ENCODE results near the gene ARHGEF1. TPM values are rescaled to one million over a fixed set of nuclear protein-coding genes. Genes with fewer than 3 reads are reported as not detected.
A peak's percentile ranks its signal among the peaks of the same experiment; 100 is the strongest.
"Not testable (repeated sequence)": the region's sequence is repeated elsewhere in the genome, so short reads cannot be mapped to it uniquely, and the experiment has no call there.

ARHGEF1 gene
- total RNA-seq, 2 donors from 2014 or later, result 57.1 to 65.6 TPM

DNA sequence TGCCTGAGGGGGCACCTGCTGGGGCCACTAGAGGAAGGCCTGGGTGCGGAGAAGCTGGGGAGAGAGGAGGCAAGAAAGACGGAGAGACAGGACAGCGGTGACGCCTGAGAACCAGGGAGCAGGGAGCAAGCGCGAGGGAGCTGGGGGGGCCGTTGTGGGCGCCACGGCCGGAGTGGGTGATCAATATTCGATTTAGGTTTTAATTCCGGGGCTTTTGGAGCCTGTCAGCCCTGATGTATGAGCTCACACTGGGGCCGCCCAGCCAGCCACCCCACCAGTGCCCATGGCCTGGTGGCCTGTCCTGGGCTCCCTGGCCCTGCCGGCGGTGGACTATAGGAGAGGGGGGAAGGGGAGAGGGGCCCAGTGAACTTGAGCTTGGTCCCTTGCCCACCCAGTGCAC, 54.0 kb downstream of the ARHGEF1 start:
- Histone ChIP-seq H3K36me3 (no peaks in the 10 kb centered on the region), H3K27me3 (replicated peaks; ENCODE audit: insufficient read depth) (peaks cover 3% of the 10 kb centered on the region), H3K4me3 (no peak overlapping the region), H3K9me3 (no peaks in the 10 kb centered on the region), H3K27ac (no peak overlapping the region), H3K4me1 (replicated peaks) (peaks cover 9% of the 10 kb centered on the region)
- WGBS, result 56% methylated on average over 13 of the region's 15 CpGs
- intact Hi-C loops (cut with DNase I), result no loop called here
- TF ChIP-seq POLR2A (IDR thresholded peaks at IDR 0.05), result no peak
- TF ChIP-seq, protein P1, sequence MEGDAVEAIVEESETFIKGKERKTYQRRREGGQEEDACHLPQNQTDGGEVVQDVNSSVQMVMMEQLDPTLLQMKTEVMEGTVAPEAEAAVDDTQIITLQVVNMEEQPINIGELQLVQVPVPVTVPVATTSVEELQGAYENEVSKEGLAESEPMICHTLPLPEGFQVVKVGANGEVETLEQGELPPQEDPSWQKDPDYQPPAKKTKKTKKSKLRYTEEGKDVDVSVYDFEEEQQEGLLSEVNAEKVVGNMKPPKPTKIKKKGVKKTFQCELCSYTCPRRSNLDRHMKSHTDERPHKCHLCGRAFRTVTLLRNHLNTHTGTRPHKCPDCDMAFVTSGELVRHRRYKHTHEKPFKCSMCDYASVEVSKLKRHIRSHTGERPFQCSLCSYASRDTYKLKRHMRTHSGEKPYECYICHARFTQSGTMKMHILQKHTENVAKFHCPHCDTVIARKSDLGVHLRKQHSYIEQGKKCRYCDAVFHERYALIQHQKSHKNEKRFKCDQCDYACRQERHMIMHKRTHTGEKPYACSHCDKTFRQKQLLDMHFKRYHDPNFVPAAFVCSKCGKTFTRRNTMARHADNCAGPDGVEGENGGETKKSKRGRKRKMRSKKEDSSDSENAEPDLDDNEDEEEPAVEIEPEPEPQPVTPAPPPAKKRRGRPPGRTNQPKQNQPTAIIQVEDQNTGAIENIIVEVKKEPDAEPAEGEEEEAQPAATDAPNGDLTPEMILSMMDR (IDR thresholded peaks at IDR 0.05), result no peak
- no peak for TF ChIP-seq POLR2AphosphoS5 (IDR thresholded peaks at IDR 0.05)
- DNase-seq (ENCODE audit: low spot score), result no peak

- Histone ChIP-seq H3K27ac (no peak overlapping the region), H3K36me3 (no peaks in the 10 kb centered on the region), H3K4me3 (no peak overlapping the region), H3K9me3 (no peaks in the 10 kb centered on the region), H3K4me1 (replicated peaks) (peaks cover 9% of the 10 kb centered on the region), H3K27me3 (replicated peaks; ENCODE audit: insufficient read depth) (no peaks in the 10 kb centered on the region)
- intact Hi-C loops (cut with DNase I), result no loop called here
- DNase-seq (ENCODE audit: low spot score), result no peak
- TF ChIP-seq POLR2AphosphoS5 (IDR thresholded peaks at IDR 0.05) (no peak), POLR2A (IDR thresholded peaks at IDR 0.05) (no peak)
- TF ChIP-seq, protein P1 (IDR thresholded peaks at IDR 0.05), result no peak
- 47% methylated on average over 22 of the region's 22 CpGs for WGBS
Observed at GRCh38 chr19:41937525-41938468, 54.8 kb downstream of the ARHGEF1 start.

GRCh38 chr19:41939209-41939608, 56.2 kb downstream of the ARHGEF1 start:
- H3K36me3 ChIP-seq; H3K4me3 ChIP-seq; intact Hi-C loops (cut with DNase I); H3K27ac ChIP-seq; H3K4me1 ChIP-seq (replicated peaks); DNase-seq (ENCODE audit: low spot score); H3K9me3 ChIP-seq; H3K27me3 ChIP-seq (replicated peaks; ENCODE audit: insufficient read depth): not testable (repeated sequence)

- H3K27me3 ChIP-seq (replicated peaks; ENCODE audit: insufficient read depth), result no peaks in the 10 kb centered on the region
- no peaks in the 10 kb centered on the region for H3K36me3 ChIP-seq
- H3K4me1 ChIP-seq (replicated peaks), result peaks cover 9% of the 10 kb centered on the region
- intact Hi-C loops (cut with DNase I), result no loop called here
- no peaks in the 10 kb centered on the region for H3K9me3 ChIP-seq
- WGBS, result 5% methylated on average over 55 of the region's 83 CpGs
- no peak for DNase-seq (ENCODE audit: low spot score)
- TF ChIP-seq POLR2AphosphoS5 (IDR thresholded peaks at IDR 0.05), result no peak
- TF ChIP-seq, protein P1 (IDR thresholded peaks at IDR 0.05), result no peak
- TF ChIP-seq POLR2A (IDR thresholded peaks at IDR 0.05), result no peak
- peak overlapping the region; percentile 27 to 48 for H3K4me3 ChIP-seq
- no peak overlapping the region for H3K27ac ChIP-seq
Observed at GRCh38 chr19:41939861-41940730, 57.1 kb downstream of the ARHGEF1 start.

DNA sequence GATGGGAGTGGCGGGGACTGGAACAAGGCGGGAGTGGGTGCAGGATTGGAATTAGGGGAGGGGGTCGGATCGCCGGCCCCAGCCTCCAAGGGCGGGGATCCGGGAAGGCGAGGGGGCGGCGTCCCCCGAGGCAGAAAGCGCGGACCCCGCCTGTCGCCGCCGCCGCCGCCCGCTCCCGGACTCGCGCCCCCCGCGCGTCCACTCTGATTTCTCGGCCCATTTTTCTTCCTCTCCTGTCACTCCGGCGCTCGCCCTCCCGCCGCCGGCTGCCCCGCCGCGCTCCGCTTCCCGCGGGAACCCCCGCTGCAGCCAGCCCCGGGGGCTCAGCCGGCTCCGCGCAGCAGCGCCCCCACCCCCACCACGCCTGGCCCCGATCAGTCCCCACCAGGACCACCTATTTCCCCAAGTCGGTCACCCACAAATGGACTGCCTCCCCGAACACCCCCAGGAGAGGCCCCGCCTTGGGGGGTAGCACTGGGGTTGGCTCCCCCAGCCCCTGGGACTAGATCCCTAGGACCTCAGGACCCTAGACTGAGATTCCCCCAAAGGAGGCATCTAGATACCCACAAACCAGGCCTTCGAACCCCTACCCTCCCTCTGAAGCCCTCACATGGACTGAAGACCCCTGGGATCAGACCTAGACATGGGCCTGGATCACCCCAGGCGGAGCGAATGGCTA, 57.9 kb downstream of the ARHGEF1 start:
- WGBS, result 8% methylated on average over 53 of the region's 53 CpGs
- intact Hi-C loops (cut with DNase I), result no loop called here
- TF ChIP-seq POLR2AphosphoS5 (IDR thresholded peaks at IDR 0.05) (no peak), POLR2A (IDR thresholded peaks at IDR 0.05) (no peak)
- H3K4me1 ChIP-seq (replicated peaks), result peaks cover 9% of the 10 kb centered on the region
- no peak for DNase-seq (ENCODE audit: low spot score)
- no peak overlapping the region for H3K27ac ChIP-seq
- peak overlapping the region; percentile 27 to 48 for H3K4me3 ChIP-seq
- no peaks in the 10 kb centered on the region for H3K36me3 ChIP-seq
- H3K27me3 ChIP-seq (replicated peaks; ENCODE audit: insufficient read depth), result no peaks in the 10 kb centered on the region
- no peaks in the 10 kb centered on the region for H3K9me3 ChIP-seq

Data from prostate gland (tissue), 2 donors.